K562 (cell line): ENCODE results near the gene EFCAB7. TPM values are rescaled to one million over a fixed set of nuclear protein-coding genes. Genes with fewer than 3 reads are reported as not detected.

Experiments
- DPF2 ChIP-seq: fragments of 450-650 bp; IDR thresholded peaks from 2 replicates; pipeline ENCODE4 v1.6.1; 2016
- MYNN ChIP-seq, 2 experiments: sonication (generic); formaldehyde crosslinking in 1 of 2; IDR thresholded peaks; 2 replicates each; pipeline versions ENCODE4 v1.5.0 to v1.6.1; 2016 to 2020; ENCODE audit warnings: antibody characterized with exemption in 1 of 2, missing genetic modification reagents in 1 of 2
- SIN3B ChIP-seq: fragments of 450-650 bp; IDR thresholded peaks from 2 replicates; pipeline ENCODE4 v1.6.1; 2017; ENCODE audit warnings: low read depth, mild to moderate bottlenecking, moderate library complexity
- TEAD4 ChIP-seq, 2 experiments: sonication (generic) in 1 of 2; formaldehyde crosslinking in 1 of 2; IDR thresholded peaks; 2 replicates each; pipeline versions ENCODE4 v1.6.1 to v1.8.0; 2012 to 2022; ENCODE audit warnings: borderline replicate concordance in 1 of 2, inconsistent platforms in 1 of 2, low read length in 1 of 2, mild to moderate bottlenecking in 1 of 2, missing genetic modification reagents in 1 of 2
- ZNF561 ChIP-seq: fragments of 450-650 bp; formaldehyde crosslinking; conservative IDR thresholded peaks from 2 replicates; pipeline ENCODE4 v1.4.0; 2020; ENCODE audit warnings: mild to moderate bottlenecking, moderate library complexity
- polyA plus RNA-seq, 8 experiments: library from polyadenylated mRNA; depleted of rRNA in 4 of 8; stranded (reverse) in 5 of 8; unstranded in 3 of 8; fragments of >200 nt; fragmentation: Nextera tagmentation in 2 of 8; fragmentation: Illumina TruSeq in 1 of 8; extraction: Ambion mirVana in 2 of 8; extraction: Trizol in 1 of 8; gene quantifications; 2 replicates each; pipeline versions ENCODE4 v1.2.1 to v1.2.3, GENCODE V29; 2011 to 2014; ENCODE audit warnings: inconsistent platforms in 1 of 8, missing spikeins in 1 of 8
- total RNA-seq, 7 experiments: library from RNA; depleted of rRNA in 6 of 7; stranded (reverse); fragments of >200 nt in 6 of 7; fragmentation: Illumina TruSeq in 2 of 7; extraction: Trizol in 2 of 7; gene quantifications; 2 replicates each; pipeline versions ENCODE4 v1.2.1 to v1.2.3, GENCODE V29; 2011 to 2021; ENCODE audit warnings: low replicate concordance in 1 of 7
- TF ChIP-seq, protein P1 (sequence below): fragments of 250-450 bp; sonication (Bioruptor Pico); IDR thresholded peaks from 2 replicates; pipeline ENCODE4 v1.5.0; 2021
- TF ChIP-seq, protein P2 (sequence below): sonication (generic); formaldehyde crosslinking; IDR thresholded peaks from 2 replicates; pipeline ENCODE4 v1.8.1; 2023; ENCODE audit warnings: mild to moderate bottlenecking, missing genetic modification reagents
- TF ChIP-seq, protein P3 (sequence below): fragments of 250-450 bp; sonication (Bioruptor Pico); IDR thresholded peaks from 2 replicates; pipeline ENCODE4 v1.4.0; 2020

EFCAB7 gene
- total and polyA plus RNA-seq, 9 of the 15 experiments (the other 6 are each of a cell fraction or from before 2014, with no cell fraction given), result 3.2 to 7.6 (median 5.7) TPM

DNA sequence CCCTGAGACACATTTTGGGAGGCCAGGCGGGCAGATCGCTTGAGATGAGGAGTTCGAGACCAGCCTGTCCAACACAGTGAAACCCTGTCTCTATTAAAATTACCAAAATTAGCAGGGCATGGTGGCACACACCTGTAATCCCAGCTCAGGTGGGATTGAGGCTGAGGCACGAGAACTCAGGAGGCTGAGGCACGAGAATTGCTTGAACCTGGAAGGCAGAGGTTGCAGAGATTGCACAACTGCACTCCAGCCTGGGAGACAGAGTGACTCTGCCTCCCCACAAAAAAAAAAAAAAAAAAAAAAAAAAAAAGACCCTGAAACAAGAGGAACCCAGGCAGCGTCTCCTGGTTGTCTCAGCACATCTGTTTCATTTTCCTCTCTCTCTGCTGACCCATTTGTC lies 94.1 kb downstream of the EFCAB7 start (continued):
- TF ChIP-seq, protein P1, sequence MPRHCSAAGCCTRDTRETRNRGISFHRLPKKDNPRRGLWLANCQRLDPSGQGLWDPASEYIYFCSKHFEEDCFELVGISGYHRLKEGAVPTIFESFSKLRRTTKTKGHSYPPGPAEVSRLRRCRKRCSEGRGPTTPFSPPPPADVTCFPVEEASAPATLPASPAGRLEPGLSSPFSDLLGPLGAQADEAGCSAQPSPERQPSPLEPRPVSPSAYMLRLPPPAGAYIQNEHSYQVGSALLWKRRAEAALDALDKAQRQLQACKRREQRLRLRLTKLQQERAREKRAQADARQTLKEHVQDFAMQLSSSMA, result no peak
- TF ChIP-seq, protein P2, sequence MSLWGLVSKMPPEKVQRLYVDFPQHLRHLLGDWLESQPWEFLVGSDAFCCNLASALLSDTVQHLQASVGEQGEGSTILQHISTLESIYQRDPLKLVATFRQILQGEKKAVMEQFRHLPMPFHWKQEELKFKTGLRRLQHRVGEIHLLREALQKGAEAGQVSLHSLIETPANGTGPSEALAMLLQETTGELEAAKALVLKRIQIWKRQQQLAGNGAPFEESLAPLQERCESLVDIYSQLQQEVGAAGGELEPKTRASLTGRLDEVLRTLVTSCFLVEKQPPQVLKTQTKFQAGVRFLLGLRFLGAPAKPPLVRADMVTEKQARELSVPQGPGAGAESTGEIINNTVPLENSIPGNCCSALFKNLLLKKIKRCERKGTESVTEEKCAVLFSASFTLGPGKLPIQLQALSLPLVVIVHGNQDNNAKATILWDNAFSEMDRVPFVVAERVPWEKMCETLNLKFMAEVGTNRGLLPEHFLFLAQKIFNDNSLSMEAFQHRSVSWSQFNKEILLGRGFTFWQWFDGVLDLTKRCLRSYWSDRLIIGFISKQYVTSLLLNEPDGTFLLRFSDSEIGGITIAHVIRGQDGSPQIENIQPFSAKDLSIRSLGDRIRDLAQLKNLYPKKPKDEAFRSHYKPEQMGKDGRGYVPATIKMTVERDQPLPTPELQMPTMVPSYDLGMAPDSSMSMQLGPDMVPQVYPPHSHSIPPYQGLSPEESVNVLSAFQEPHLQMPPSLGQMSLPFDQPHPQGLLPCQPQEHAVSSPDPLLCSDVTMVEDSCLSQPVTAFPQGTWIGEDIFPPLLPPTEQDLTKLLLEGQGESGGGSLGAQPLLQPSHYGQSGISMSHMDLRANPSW (CRISPR knock-in tag), result no peak
- TF ChIP-seq MYNN (IDR thresholded peaks at IDR 0.05) (no peak), MYNN (CRISPR knock-in tag; IDR thresholded peaks at IDR 0.05) (no peak), ZNF561 (CRISPR knock-in tag) (no peak), TEAD4 (IDR thresholded peaks at IDR 0.05; ENCODE audit: low read length) (no peak), TEAD4 (CRISPR knock-in tag; IDR thresholded peaks at IDR 0.05; ENCODE audit: borderline replicate concordance) (no peak), SIN3B (no peak), DPF2 (no peak)
- TF ChIP-seq, protein P3, sequence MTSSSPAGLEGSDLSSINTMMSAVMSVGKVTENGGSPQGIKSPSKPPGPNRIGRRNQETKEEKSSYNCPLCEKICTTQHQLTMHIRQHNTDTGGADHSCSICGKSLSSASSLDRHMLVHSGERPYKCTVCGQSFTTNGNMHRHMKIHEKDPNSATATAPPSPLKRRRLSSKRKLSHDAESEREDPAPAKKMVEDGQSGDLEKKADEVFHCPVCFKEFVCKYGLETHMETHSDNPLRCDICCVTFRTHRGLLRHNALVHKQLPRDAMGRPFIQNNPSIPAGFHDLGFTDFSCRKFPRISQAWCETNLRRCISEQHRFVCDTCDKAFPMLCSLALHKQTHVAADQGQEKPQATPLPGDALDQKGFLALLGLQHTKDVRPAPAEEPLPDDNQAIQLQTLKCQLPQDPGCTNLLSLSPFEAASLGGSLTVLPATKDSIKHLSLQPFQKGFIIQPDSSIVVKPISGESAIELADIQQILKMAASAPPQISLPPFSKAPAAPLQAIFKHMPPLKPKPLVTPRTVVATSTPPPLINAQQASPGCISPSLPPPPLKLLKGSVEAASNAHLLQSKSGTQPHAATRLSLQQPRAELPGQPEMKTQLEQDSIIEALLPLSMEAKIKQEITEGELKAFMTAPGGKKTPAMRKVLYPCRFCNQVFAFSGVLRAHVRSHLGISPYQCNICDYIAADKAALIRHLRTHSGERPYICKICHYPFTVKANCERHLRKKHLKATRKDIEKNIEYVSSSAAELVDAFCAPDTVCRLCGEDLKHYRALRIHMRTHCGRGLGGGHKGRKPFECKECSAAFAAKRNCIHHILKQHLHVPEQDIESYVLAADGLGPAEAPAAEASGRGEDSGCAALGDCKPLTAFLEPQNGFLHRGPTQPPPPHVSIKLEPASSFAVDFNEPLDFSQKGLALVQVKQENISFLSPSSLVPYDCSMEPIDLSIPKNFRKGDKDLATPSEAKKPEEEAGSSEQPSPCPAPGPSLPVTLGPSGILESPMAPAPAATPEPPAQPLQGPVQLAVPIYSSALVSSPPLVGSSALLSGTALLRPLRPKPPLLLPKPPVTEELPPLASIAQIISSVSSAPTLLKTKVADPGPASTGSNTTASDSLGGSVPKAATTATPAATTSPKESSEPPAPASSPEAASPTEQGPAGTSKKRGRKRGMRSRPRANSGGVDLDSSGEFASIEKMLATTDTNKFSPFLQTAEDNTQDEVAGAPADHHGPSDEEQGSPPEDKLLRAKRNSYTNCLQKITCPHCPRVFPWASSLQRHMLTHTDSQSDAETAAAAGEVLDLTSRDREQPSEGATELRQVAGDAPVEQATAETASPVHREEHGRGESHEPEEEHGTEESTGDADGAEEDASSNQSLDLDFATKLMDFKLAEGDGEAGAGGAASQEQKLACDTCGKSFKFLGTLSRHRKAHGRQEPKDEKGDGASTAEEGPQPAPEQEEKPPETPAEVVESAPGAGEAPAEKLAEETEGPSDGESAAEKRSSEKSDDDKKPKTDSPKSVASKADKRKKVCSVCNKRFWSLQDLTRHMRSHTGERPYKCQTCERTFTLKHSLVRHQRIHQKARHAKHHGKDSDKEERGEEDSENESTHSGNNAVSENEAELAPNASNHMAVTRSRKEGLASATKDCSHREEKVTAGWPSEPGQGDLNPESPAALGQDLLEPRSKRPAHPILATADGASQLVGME (CRISPR knock-in tag), result no peak
